K562 (cell line): ENCODE results near the gene SAE1. TPM values are rescaled to one million over a fixed set of nuclear protein-coding genes. Genes with fewer than 3 reads are reported as not detected.

Source experiments
- BCOR ChIP-seq: fragments of 450-650 bp; IDR thresholded peaks from 2 replicates; pipeline ENCODE4 v1.6.1; 2016
- CBX2 ChIP-seq: fragments of 200-600 bp; sonication (generic); IDR thresholded peaks from one replicate; pipeline ENCODE4 v1.6.1; 2012; ENCODE audit warnings: mild to moderate bottlenecking, low read length, inconsistent platforms; ENCODE audit not compliant: insufficient read depth, poor library complexity, severe bottlenecking
- HIVEP1 ChIP-seq: fragments of 250-450 bp; sonication (Bioruptor Pico); IDR thresholded peaks from 2 replicates; pipeline ENCODE4 v1.4.0; 2020; ENCODE audit warnings: mild to moderate bottlenecking
- NR2C2 ChIP-seq, 2 experiments: fragments of 200-800 bp in 1 of 2; sonication (Bioruptor generic) in 1 of 2; sonication (generic) in 1 of 2; formaldehyde crosslinking in 1 of 2; IDR thresholded peaks; 2 replicates each; pipeline versions ENCODE4 v1.6.1 to v1.8.0; 2016 to 2022; ENCODE audit warnings: mild to moderate bottlenecking in 1 of 2, missing compliant biosample characterization in 1 of 2, missing genetic modification characterization in 1 of 2, missing genetic modification reagents in 1 of 2
- POLR2AphosphoS5 ChIP-seq: IDR thresholded peaks from 2 replicates; pipeline ENCODE4 v1.6.1; 2011; ENCODE audit warnings: mild to moderate bottlenecking, low read depth, low read length, moderate library complexity; ENCODE audit not compliant: control insufficient read depth, insufficient read depth
- POLR2H ChIP-seq: IDR thresholded peaks from 2 replicates; pipeline ENCODE4 v1.6.1; 2016; ENCODE audit warnings: missing genetic modification characterization, low read depth, mild to moderate bottlenecking, control low read depth, missing compliant biosample characterization, moderate library complexity
- POLR3A ChIP-seq: IDR thresholded peaks from 2 replicates; pipeline ENCODE4 v1.6.1; 2011; ENCODE audit warnings: borderline replicate concordance, mild to moderate bottlenecking, moderate library complexity; ENCODE audit not compliant: insufficient read length, insufficient read depth; ENCODE audit errors: extremely low read depth
- RBM17 ChIP-seq: fragments of 200-400 bp; formaldehyde crosslinking; IDR thresholded peaks from 2 replicates; pipeline ENCODE4 v1.6.1; 2017; ENCODE audit warnings: low read depth, mild to moderate bottlenecking, low read length, borderline replicate concordance
- SMAD2 ChIP-seq: fragments of 150-350 bp; IDR thresholded peaks from 2 replicates; pipeline ENCODE4 v1.6.1; 2014; ENCODE audit warnings: low read depth, mild to moderate bottlenecking, low read length
- SMARCE1 ChIP-seq: fragments of 450-650 bp; IDR thresholded peaks from 2 replicates; pipeline ENCODE4 v1.7.1; 2016; ENCODE audit warnings: mild to moderate bottlenecking
- ZFP1 ChIP-seq: fragments of 450-650 bp; formaldehyde crosslinking; IDR thresholded peaks from 2 replicates; pipeline ENCODE4 v1.4.0; 2020; ENCODE audit warnings: mild to moderate bottlenecking, mixed read lengths
- ZNF12 ChIP-seq: sonication (generic); formaldehyde crosslinking; IDR thresholded peaks from 2 replicates; pipeline ENCODE4 v1.4.0; 2020; ENCODE audit warnings: mild to moderate bottlenecking, missing genetic modification reagents
- ZNF212 ChIP-seq: fragments of 450-650 bp; formaldehyde crosslinking; IDR thresholded peaks from 2 replicates; pipeline ENCODE4 v1.4.0; 2020; ENCODE audit warnings: mild to moderate bottlenecking
- ZNF766 ChIP-seq: fragments of 200-800 bp; sonication (Bioruptor generic); conservative IDR thresholded peaks from 2 replicates; pipeline ENCODE4 v1.6.1; 2016; ENCODE audit warnings: missing genetic modification characterization, missing compliant biosample characterization
- polyA plus RNA-seq, 8 experiments: library from polyadenylated mRNA; depleted of rRNA in 4 of 8; stranded (reverse) in 5 of 8; unstranded in 3 of 8; fragments of >200 nt; fragmentation: Nextera tagmentation in 2 of 8; fragmentation: Illumina TruSeq in 1 of 8; extraction: Ambion mirVana in 2 of 8; extraction: Trizol in 1 of 8; gene quantifications; 2 replicates each; pipeline versions ENCODE4 v1.2.1 to v1.2.3, GENCODE V29; 2011 to 2014; ENCODE audit warnings: inconsistent platforms in 1 of 8, missing spikeins in 1 of 8
- total RNA-seq, 7 experiments: library from RNA; depleted of rRNA in 6 of 7; stranded (reverse); fragments of >200 nt in 6 of 7; fragmentation: Illumina TruSeq in 2 of 7; extraction: Trizol in 2 of 7; gene quantifications; 2 replicates each; pipeline versions ENCODE4 v1.2.1 to v1.2.3, GENCODE V29; 2011 to 2021; ENCODE audit warnings: low replicate concordance in 1 of 7
- TF ChIP-seq, protein P1 (sequence below): fragments of 450-650 bp; IDR thresholded peaks from 2 replicates; pipeline ENCODE4 v1.6.1; 2016; ENCODE audit warnings: borderline replicate concordance
- TF ChIP-seq, protein P2 (sequence below): fragments of 450-650 bp; IDR thresholded peaks from 2 replicates; pipeline ENCODE4 v1.6.1; 2016; ENCODE audit warnings: missing biosample characterization, missing genetic modification characterization
- TF ChIP-seq, protein P3 (sequence below): fragments of 450-650 bp; IDR thresholded peaks from 2 replicates; pipeline ENCODE4 v1.6.1; 2016; ENCODE audit warnings: mild to moderate bottlenecking
- TF ChIP-seq, protein P4 (sequence below), 2 experiments: fragments of 200-800 bp in 1 of 2; sonication (Bioruptor generic) in 1 of 2; sonication (generic) in 1 of 2; formaldehyde crosslinking in 1 of 2; IDR thresholded peaks in 1 of 2; conservative IDR thresholded peaks in 1 of 2; 2 replicates each; pipeline versions ENCODE4 v1.5.0 to v1.6.1; 2016 to 2020; ENCODE audit warnings: missing compliant biosample characterization in 1 of 2, missing genetic modification characterization in 1 of 2, missing genetic modification reagents in 1 of 2

Gene SAE1
- total and polyA plus RNA-seq, 9 of the 15 experiments (the other 6 are each of a cell fraction or from before 2014, with no cell fraction given): 82.8 to 299 (median 217) TPM

DNA sequence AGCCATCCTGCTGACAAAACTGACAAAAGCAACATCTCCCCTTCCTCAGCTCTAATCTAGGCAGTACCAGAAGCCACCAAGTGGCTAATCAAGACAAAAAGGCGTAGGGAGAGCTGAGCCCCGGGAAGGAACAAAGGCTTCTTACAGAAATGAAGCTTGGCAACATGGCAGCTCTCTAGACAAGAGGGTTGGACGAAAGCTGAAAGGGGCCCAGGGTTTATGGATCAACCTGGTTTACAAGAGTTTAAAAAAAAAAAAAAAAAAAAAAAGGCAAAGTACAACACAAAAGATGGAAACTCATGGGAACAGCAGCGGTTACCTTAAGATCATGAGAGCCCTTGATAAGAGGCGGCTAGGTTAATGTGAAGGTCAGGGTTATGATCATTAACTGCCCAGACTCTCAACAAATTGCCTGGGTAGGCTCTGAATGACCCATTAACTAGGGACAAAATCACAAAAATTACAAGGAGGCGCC is 31.0 kb upstream of the SAE1 start (continued):
- TF ChIP-seq, protein P1, sequence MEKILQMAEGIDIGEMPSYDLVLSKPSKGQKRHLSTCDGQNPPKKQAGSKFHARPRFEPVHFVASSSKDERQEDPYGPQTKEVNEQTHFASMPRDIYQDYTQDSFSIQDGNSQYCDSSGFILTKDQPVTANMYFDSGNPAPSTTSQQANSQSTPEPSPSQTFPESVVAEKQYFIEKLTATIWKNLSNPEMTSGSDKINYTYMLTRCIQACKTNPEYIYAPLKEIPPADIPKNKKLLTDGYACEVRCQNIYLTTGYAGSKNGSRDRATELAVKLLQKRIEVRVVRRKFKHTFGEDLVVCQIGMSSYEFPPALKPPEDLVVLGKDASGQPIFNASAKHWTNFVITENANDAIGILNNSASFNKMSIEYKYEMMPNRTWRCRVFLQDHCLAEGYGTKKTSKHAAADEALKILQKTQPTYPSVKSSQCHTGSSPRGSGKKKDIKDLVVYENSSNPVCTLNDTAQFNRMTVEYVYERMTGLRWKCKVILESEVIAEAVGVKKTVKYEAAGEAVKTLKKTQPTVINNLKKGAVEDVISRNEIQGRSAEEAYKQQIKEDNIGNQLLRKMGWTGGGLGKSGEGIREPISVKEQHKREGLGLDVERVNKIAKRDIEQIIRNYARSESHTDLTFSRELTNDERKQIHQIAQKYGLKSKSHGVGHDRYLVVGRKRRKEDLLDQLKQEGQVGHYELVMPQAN: no peak
- TF ChIP-seq BCOR (no peak), ZNF766 (CRISPR knock-in tag) (peak; percentile 48; the same call in 1 of the 2 replicates), ZFP1 (CRISPR knock-in tag) (no peak), SMARCE1 (0 out of 2 replicates have a peak, but pooled peaks have one; percentile 32), ZNF212 (CRISPR knock-in tag) (no peak), NR2C2 (CRISPR knock-in tag; IDR thresholded peaks at IDR 0.05) (no peak), NR2C2 (tag; IDR thresholded peaks at IDR 0.05) (no peak), CBX2 (no peak), HIVEP1 (no peak), RBM17 (no peak), POLR2H (no peak), ZNF12 (CRISPR knock-in tag) (no peak), POLR3A (no peak), SMAD2 (no peak), POLR2AphosphoS5 (no peak)
- TF ChIP-seq, protein P2, sequence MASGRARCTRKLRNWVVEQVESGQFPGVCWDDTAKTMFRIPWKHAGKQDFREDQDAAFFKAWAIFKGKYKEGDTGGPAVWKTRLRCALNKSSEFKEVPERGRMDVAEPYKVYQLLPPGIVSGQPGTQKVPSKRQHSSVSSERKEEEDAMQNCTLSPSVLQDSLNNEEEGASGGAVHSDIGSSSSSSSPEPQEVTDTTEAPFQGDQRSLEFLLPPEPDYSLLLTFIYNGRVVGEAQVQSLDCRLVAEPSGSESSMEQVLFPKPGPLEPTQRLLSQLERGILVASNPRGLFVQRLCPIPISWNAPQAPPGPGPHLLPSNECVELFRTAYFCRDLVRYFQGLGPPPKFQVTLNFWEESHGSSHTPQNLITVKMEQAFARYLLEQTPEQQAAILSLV (tag): no peak
- TF ChIP-seq, protein P3, sequence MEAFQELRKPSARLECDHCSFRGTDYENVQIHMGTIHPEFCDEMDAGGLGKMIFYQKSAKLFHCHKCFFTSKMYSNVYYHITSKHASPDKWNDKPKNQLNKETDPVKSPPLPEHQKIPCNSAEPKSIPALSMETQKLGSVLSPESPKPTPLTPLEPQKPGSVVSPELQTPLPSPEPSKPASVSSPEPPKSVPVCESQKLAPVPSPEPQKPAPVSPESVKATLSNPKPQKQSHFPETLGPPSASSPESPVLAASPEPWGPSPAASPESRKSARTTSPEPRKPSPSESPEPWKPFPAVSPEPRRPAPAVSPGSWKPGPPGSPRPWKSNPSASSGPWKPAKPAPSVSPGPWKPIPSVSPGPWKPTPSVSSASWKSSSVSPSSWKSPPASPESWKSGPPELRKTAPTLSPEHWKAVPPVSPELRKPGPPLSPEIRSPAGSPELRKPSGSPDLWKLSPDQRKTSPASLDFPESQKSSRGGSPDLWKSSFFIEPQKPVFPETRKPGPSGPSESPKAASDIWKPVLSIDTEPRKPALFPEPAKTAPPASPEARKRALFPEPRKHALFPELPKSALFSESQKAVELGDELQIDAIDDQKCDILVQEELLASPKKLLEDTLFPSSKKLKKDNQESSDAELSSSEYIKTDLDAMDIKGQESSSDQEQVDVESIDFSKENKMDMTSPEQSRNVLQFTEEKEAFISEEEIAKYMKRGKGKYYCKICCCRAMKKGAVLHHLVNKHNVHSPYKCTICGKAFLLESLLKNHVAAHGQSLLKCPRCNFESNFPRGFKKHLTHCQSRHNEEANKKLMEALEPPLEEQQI: no peak
- TF ChIP-seq, protein P4, sequence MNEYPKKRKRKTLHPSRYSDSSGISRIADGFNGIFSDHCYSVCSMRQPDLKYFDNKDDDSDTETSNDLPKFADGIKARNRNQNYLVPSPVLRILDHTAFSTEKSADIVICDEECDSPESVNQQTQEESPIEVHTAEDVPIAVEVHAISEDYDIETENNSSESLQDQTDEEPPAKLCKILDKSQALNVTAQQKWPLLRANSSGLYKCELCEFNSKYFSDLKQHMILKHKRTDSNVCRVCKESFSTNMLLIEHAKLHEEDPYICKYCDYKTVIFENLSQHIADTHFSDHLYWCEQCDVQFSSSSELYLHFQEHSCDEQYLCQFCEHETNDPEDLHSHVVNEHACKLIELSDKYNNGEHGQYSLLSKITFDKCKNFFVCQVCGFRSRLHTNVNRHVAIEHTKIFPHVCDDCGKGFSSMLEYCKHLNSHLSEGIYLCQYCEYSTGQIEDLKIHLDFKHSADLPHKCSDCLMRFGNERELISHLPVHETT (CRISPR knock-in tag; conservative IDR thresholded peaks at IDR 0.05 in 1 of 2, IDR thresholded peaks at IDR 0.05 in 1 of 2): 0 out of 4 replicates have a peak, but pooled peaks of 1 of the 2 experiments have one; percentile 45
